ENCODE results near the gene RAB6B.

GRCh38 chr3:133855772-133856171 lies 39.9 kb downstream of the RAB6B start:
- no peak for TF ChIP-seq SUZ12 (IDR thresholded peaks at IDR 0.05; ENCODE audit: extremely low read depth, insufficient read depth, insufficient read length)
- no peak for TF ChIP-seq YY1 (IDR thresholded peaks at IDR 0.05; ENCODE audit: insufficient read depth, insufficient read length)
